ENCODE results near the gene PRPS1L1. TPM values are rescaled to one million over a fixed set of nuclear protein-coding genes. Genes with fewer than 3 reads are reported as not detected.

Gene PRPS1L1
- total RNA-seq, 4 donors from 2014 or later = not detected

GRCh38 chr7:18016547-18017444 is 10.8 kb downstream of the PRPS1L1 start:
- WGBS, 2 donors = 81 to 82% methylated on average over 9 of the region's 9 CpGs
- H3K4me1 ChIP-seq = peaks cover 0 to 18% (median 0%) of the 10 kb centered on the region in 4 donors
- no peak overlapping the region for H3K4me3 ChIP-seq
- H3K27ac ChIP-seq = no peak overlapping the region
- no peak for DNase-seq (ENCODE audit: low spot score in 2 of 2)
- TF ChIP-seq EP300 (IDR thresholded peaks at IDR 0.05) = no peak
- TF ChIP-seq CTCF (IDR thresholded peaks at IDR 0.05) = no peak
- no peak for TF ChIP-seq POLR2A (IDR thresholded peaks at IDR 0.05)
- H3K27me3 ChIP-seq = no peaks in the 10 kb centered on the region
- no peaks in the 10 kb centered on the region for H3K9me3 ChIP-seq
- no peaks in the 10 kb centered on the region for H3K36me3 ChIP-seq

DNA sequence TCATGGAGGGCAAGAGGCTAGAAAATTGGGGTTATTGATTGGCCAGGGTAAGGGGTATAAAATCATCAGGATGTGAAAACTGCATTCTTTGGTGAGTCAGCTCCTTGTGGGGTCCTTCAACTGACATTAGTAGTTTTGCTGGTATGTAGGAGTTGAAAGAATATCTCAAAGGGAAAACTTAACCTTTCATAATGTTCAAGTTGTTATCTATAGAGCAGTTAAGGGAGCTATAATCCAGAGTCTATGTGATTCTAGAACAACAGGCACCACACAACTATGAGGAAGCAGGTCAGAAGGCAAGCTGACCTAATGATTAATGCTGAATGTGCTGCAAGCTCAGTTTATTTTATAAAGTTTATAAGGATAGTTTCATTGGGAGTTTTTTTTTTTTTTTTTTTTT is 13.7 kb downstream of the PRPS1L1 start:
- Histone ChIP-seq H3K27ac (no peak overlapping the region), H3K4me3 (no peak overlapping the region), H3K36me3 (no peaks in the 10 kb centered on the region), H3K27me3 (no peaks in the 10 kb centered on the region), H3K4me1 (peaks cover 0 to 3% (median 0%) of the 10 kb centered on the region in 4 donors), H3K9me3 (peaks cover 0 to 4% (median 0%) of the 10 kb centered on the region in 4 donors)
- no peak for DNase-seq (ENCODE audit: low spot score in 2 of 2)
- TF ChIP-seq EP300 (IDR thresholded peaks at IDR 0.05) = no peak
- no peak for TF ChIP-seq CTCF (IDR thresholded peaks at IDR 0.05)
- no peak for TF ChIP-seq POLR2A (IDR thresholded peaks at IDR 0.05)

GRCh38 chr7:18004372-18004771 is 23.3 kb downstream of the PRPS1L1 start:
- peaks cover 0 to 9% (median 0%) of the 10 kb centered on the region in 4 donors for H3K9me3 ChIP-seq
- no peaks in the 10 kb centered on the region for H3K27me3 ChIP-seq
- H3K4me3 ChIP-seq = no peak overlapping the region
- H3K36me3 ChIP-seq = no peaks in the 10 kb centered on the region
- no peak for DNase-seq (ENCODE audit: low spot score in 2 of 2)
- H3K4me1 ChIP-seq = no peaks in the 10 kb centered on the region
- TF ChIP-seq CTCF (IDR thresholded peaks at IDR 0.05) (no peak), POLR2A (IDR thresholded peaks at IDR 0.05) (no peak), EP300 (IDR thresholded peaks at IDR 0.05) (no peak)
- peak overlapping the region in 1 of 4 donors; percentile 46 for H3K27ac ChIP-seq
- 51 to 62% methylated on average over 3 of the region's 3 CpGs for WGBS, 2 donors

DNA sequence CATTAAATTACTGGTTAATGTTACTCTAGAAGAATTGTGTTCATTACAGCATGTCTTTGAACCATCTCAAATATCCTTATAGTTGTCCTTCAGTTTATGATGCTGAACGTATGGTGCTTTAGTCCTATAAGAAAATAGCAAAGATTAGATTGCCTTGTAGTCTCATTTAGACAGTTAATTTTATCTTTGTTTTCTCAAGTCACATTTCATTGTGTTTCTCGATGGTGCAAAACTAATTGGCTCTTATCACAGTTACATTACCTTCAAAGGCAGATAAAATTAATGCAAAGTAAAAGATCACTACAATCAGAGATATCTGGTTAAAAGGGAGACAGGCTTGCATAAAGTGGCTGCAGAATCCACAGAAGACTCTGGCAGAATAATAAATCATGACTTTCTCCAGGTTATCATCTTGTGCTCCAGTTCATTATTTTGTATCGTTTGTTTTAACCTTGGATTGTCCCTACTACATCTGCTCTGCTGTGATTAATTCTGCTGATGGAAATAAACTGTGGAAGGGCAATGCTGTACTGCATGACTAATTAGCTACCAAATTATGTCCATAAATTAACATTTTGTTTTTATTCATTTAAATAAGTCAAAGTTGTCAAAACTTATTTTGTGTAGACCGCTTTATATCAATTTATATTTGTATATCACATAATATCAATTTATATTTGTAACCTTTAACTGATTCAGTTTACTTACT is 24.2 kb downstream of the PRPS1L1 start:
- H3K4me1 ChIP-seq = no peaks in the 10 kb centered on the region
- no peak overlapping the region for H3K4me3 ChIP-seq
- no peaks in the 10 kb centered on the region for H3K27me3 ChIP-seq
- H3K9me3 ChIP-seq = peaks cover 0 to 9% (median 0%) of the 10 kb centered on the region in 4 donors
- H3K27ac ChIP-seq = no peak overlapping the region
- WGBS, 2 donors = 65 to 68% methylated on average over 4 of the region's 4 CpGs
- H3K36me3 ChIP-seq = no peaks in the 10 kb centered on the region
- DNase-seq (ENCODE audit: low spot score in 2 of 2) = no peak
- TF ChIP-seq EP300 (IDR thresholded peaks at IDR 0.05) = no peak

DNA sequence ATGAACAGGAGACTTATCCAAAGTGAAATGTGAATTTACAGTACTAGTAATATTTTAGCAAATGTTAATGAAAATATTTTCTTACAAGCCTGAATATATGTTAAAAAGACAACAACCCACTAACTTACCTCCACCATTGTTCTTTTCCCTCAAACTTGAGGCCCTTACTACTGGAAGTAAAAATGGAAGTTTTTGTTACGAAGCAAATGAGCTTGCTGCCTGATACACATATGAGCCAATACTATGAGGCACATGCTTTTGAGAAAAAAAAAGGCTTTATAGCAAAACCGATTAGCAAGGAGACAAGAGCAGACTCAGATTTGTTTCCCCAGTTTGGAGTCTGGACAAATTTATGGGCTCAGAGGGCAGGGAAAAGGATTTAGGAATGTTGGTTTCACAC is 29.0 kb downstream of the PRPS1L1 start:
- H3K27ac ChIP-seq = no peak overlapping the region
- no peak for TF ChIP-seq CTCF (IDR thresholded peaks at IDR 0.05)
- no peak for TF ChIP-seq EP300 (IDR thresholded peaks at IDR 0.05)
- TF ChIP-seq POLR2A (IDR thresholded peaks at IDR 0.05) = no peak
- no peaks in the 10 kb centered on the region for H3K36me3 ChIP-seq
- H3K4me1 ChIP-seq = peaks cover 0 to 2% (median 0%) of the 10 kb centered on the region in 4 donors
- no peaks in the 10 kb centered on the region for H3K9me3 ChIP-seq
- no peak overlapping the region for H3K4me3 ChIP-seq
- H3K27me3 ChIP-seq = no peaks in the 10 kb centered on the region
- no peak for DNase-seq (ENCODE audit: low spot score in 2 of 2)
- 91 to 92% methylated on average over 2 of the region's 2 CpGs for WGBS, 2 donors

Measured in tibial nerve (tissue), 4 donors.